Fibroblast of the conjunctiva (primary cell): ENCODE measurements around the gene VWF.

Source experiments
- DNase-seq: peaks from one replicate; pipeline ENCODE4 v3.0.0-alpha.2; 2010; ENCODE audit warnings: low read depth

Gene VWF

GRCh38 chr12:5947006-5947405 is 177.5 kb downstream of the VWF start:
- DNase-seq: no peak

GRCh38 chr12:5946388-5946787 is 178.1 kb downstream of the VWF start:
- no peak for DNase-seq

GRCh38 chr12:5945071-5946008 is 179.1 kb downstream of the VWF start, which contains the start of gene ANO2:
TSS of gene ANO2 (minus strand) at chr12:5945259. CDS start at chr12:5945217, 42 bp downstream.
- no peak for DNase-seq

GRCh38 chr12:5944688-5945070 is 179.8 kb downstream of the VWF start:
- DNase-seq: no peak

- DNase-seq: no peak
These were observed 180.4 kb downstream of the VWF start for GRCh38 chr12:5944053-5944452.

GRCh38 chr12:5941907-5942306 is 182.6 kb downstream of the VWF start:
- no peak for DNase-seq

GRCh38 chr12:5927732-5928516 is 196.5 kb downstream of the VWF start:
- no peak for DNase-seq

- no peak for DNase-seq
These were observed 198.8 kb downstream of the VWF start for GRCh38 chr12:5925646-5926045.

- no peak for DNase-seq
These were observed 200.1 kb downstream of the VWF start for GRCh38 chr12:5924342-5924741.

GRCh38 chr12:5923751-5924150 is 200.7 kb downstream of the VWF start:
- no peak for DNase-seq

- no peak for DNase-seq
These were observed 201.3 kb downstream of the VWF start for GRCh38 chr12:5923043-5923605.

- DNase-seq: no peak
These were observed 202.2 kb downstream of the VWF start for GRCh38 chr12:5921966-5922899.

GRCh38 chr12:5921027-5921909 is 203.2 kb downstream of the VWF start:
- DNase-seq: no peak

GRCh38 chr12:5916785-5917290 is 207.6 kb downstream of the VWF start:
- DNase-seq: no peak

GRCh38 chr12:5915511-5915910 is 209.0 kb downstream of the VWF start:
- no peak for DNase-seq

GRCh38 chr12:5914387-5915149 is 209.9 kb downstream of the VWF start:
- DNase-seq: no peak

GRCh38 chr12:5913387-5913786 is 211.1 kb downstream of the VWF start:
- DNase-seq: no peak

- DNase-seq: no peak
These were observed 211.8 kb downstream of the VWF start for GRCh38 chr12:5912437-5913334.

- DNase-seq: no peak
These were observed 212.5 kb downstream of the VWF start for GRCh38 chr12:5912011-5912410.
